Measurements from ENCODE around the gene OR6B3.
"Not testable (repeated sequence)": the region's sequence is repeated elsewhere in the genome, so short reads cannot be mapped to it uniquely, and the experiment has no call there.

OR6B3 gene

GRCh38 chr2:240048237-240048636 lies 5.1 kb downstream of the OR6B3 start:
- CTCF ChIA-PET = no interaction called here
- POLR2A ChIA-PET = no interaction called here
- TF ChIP-seq CTCF (IDR thresholded peaks at IDR 0.05; ENCODE audit: control extremely low read depth, extremely low read depth, low read depth, missing control alignments) = no peak

GRCh38 chr2:240045098-240045497 lies 8.2 kb downstream of the OR6B3 start:
- TF ChIP-seq CTCF (IDR thresholded peaks at IDR 0.05; ENCODE audit: control extremely low read depth, extremely low read depth, low read depth, missing control alignments) = no peak
- ChIA-PET POLR2A (no interaction called here), CTCF (interaction anchor here (0.7 to 0.9 kb wide), 2 partner anchors 9 to 98 kb away, joined by 3 to 4 read pairs; no protein-coding TSS in a partner anchor)
- DNase-seq (ENCODE audit: extremely low spot score) = no peak

More at GRCh38 chr2:240048237-240048636, 5.1 kb downstream of the OR6B3 start:
- no peak for DNase-seq (ENCODE audit: extremely low spot score)

GRCh38 chr2:240044096-240044495 lies 9.2 kb downstream of the OR6B3 start:
- CTCF ChIA-PET = interaction anchor here (1.3 kb wide), 1 partner anchor 99 kb away, joined by 4 read pairs; no protein-coding TSS in a partner anchor
- DNase-seq (ENCODE audit: extremely low spot score); POLR2A ChIA-PET: not testable (repeated sequence)

GRCh38 chr2:240043279-240043989 lies 9.9 kb downstream of the OR6B3 start:
- ChIA-PET CTCF (interaction anchor here (1.3 kb wide), 1 partner anchor 100 kb away, joined by 4 read pairs; no protein-coding TSS in a partner anchor), POLR2A (no interaction called here)
- TF ChIP-seq CTCF (IDR thresholded peaks at IDR 0.05; ENCODE audit: control extremely low read depth, extremely low read depth, low read depth, missing control alignments) = no peak
- DNase-seq (ENCODE audit: extremely low spot score) = no peak

- TF ChIP-seq CTCF (IDR thresholded peaks at IDR 0.05; ENCODE audit: control extremely low read depth, extremely low read depth, low read depth, missing control alignments) = no peak
- ChIA-PET CTCF (interaction anchor here (1.3 kb wide), 1 partner anchor 101 kb away, joined by 4 read pairs; no protein-coding TSS in a partner anchor), POLR2A (no interaction called here)
These were observed 10.6 kb downstream of the OR6B3 start for GRCh38 chr2:240042740-240043139.

GRCh38 chr2:240041363-240041762 lies 12.0 kb downstream of the OR6B3 start:
- no peak for DNase-seq (ENCODE audit: extremely low spot score)
- TF ChIP-seq CTCF (IDR thresholded peaks at IDR 0.05; ENCODE audit: control extremely low read depth, extremely low read depth, low read depth, missing control alignments) = no peak
- CTCF ChIA-PET = no interaction called here
- POLR2A ChIA-PET = no interaction called here

More at GRCh38 chr2:240042740-240043139, 10.6 kb downstream of the OR6B3 start:
- DNase-seq (ENCODE audit: extremely low spot score) = no peak

- DNase-seq (ENCODE audit: extremely low spot score) = no peak
- no peak for TF ChIP-seq CTCF (IDR thresholded peaks at IDR 0.05; ENCODE audit: control extremely low read depth, extremely low read depth, low read depth, missing control alignments)
- CTCF ChIA-PET = no interaction called here
- POLR2A ChIA-PET = no interaction called here
These were observed 16.0 kb downstream of the OR6B3 start for GRCh38 chr2:240037358-240037757.
